Activated B cell treated with CpG ODN at 0.5 μM for 24 hours (primary cell): ENCODE data around the gene ETFRF1. TPM values are rescaled to one million over a fixed set of nuclear protein-coding genes. Genes with fewer than 3 reads are reported as not detected.

Source experiments
- ATAC-seq: fragments of 200-7000 bp; cut with Tn5 transposase; one replicate; pipeline ENCODE4 v1.10.0; 2021; ENCODE audit warnings: low read depth, mild to moderate bottlenecking, moderate library complexity
- CTCF ChIA-PET: fragments of 350-600 bp; sonication (Branson Sonifier 250); formaldehyde crosslinking; loops from one replicate; lab custom pipeline; 2021; ENCODE audit warnings: antibody characterized with exemption; lab: Charles Lee
- POLR2A ChIA-PET: fragments of 350-600 bp; sonication (Branson Sonifier 250); formaldehyde crosslinking; loops from one replicate; lab custom pipeline; 2021; ENCODE audit warnings: antibody characterized with exemption; lab: Charles Lee
- DNase-seq: peaks from one replicate; pipeline ENCODE4 v3.0.0; 2022
- H3K27ac Mint-ChIP-seq: one replicate; pipeline ENCODE4 v1.8.0; 2020; ENCODE audit warnings: mixed read lengths
- H3K27me3 Mint-ChIP-seq: one replicate; pipeline ENCODE4 v1.8.0; 2021; ENCODE audit warnings: mixed read lengths
- H3K36me3 Mint-ChIP-seq: one replicate; pipeline ENCODE4 v1.8.0; 2021; ENCODE audit warnings: low read depth, mixed read lengths
- H3K4me1 Mint-ChIP-seq: one replicate; pipeline ENCODE4 v1.8.0; 2021; ENCODE audit warnings: mixed read lengths
- H3K4me3 Mint-ChIP-seq: one replicate; pipeline ENCODE4 v1.8.0; 2020; ENCODE audit warnings: mild to moderate bottlenecking, mixed read lengths
- H3K9me3 Mint-ChIP-seq: one replicate; pipeline ENCODE4 v1.8.0; 2020; ENCODE audit warnings: mixed read lengths
- intact Hi-C: fragments of 100-400 bp; cut with micrococcal nuclease; formaldehyde crosslinking; loops from one replicate; pipeline ENCODE4 v1.15.1; 2024
- total RNA-seq: library from RNA; stranded (reverse); gene quantifications from 2 replicates; pipeline ENCODE4 v1.2.3, GENCODE V29; 2022
- TF ChIP-seq, protein P1 (sequence below): fragments of 200-600 bp; IDR thresholded peaks from one replicate; pipeline ENCODE4 v1.8.0; 2022; ENCODE audit warnings: antibody characterized with exemption, mild to moderate bottlenecking

Gene ETFRF1
- total RNA-seq, 1 donor from 2014 or later = 17.6 TPM

GRCh38 chr12:25207411-25207810, 12.4 kb downstream of the ETFRF1 start:
- H3K4me3 Mint-ChIP-seq = no peak overlapping the region
- H3K9me3 Mint-ChIP-seq = no peaks in the 10 kb centered on the region
- ATAC-seq (no peak), DNase-seq (no peak)
- ChIA-PET POLR2A (no interaction called here), CTCF (interaction anchor here (1.1 kb wide), 1 partner anchor 34 kb away, joined by 3 read pairs; no protein-coding TSS in a partner anchor)
- H3K27ac Mint-ChIP-seq = no peak overlapping the region
- no peaks in the 10 kb centered on the region for H3K4me1 Mint-ChIP-seq
- intact Hi-C loops = no loop called here
- TF ChIP-seq, protein P1, sequence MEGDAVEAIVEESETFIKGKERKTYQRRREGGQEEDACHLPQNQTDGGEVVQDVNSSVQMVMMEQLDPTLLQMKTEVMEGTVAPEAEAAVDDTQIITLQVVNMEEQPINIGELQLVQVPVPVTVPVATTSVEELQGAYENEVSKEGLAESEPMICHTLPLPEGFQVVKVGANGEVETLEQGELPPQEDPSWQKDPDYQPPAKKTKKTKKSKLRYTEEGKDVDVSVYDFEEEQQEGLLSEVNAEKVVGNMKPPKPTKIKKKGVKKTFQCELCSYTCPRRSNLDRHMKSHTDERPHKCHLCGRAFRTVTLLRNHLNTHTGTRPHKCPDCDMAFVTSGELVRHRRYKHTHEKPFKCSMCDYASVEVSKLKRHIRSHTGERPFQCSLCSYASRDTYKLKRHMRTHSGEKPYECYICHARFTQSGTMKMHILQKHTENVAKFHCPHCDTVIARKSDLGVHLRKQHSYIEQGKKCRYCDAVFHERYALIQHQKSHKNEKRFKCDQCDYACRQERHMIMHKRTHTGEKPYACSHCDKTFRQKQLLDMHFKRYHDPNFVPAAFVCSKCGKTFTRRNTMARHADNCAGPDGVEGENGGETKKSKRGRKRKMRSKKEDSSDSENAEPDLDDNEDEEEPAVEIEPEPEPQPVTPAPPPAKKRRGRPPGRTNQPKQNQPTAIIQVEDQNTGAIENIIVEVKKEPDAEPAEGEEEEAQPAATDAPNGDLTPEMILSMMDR = no peak
- H3K36me3 Mint-ChIP-seq = peaks cover 56% of the 10 kb centered on the region
- H3K27me3 Mint-ChIP-seq = no peaks in the 10 kb centered on the region

DNA sequence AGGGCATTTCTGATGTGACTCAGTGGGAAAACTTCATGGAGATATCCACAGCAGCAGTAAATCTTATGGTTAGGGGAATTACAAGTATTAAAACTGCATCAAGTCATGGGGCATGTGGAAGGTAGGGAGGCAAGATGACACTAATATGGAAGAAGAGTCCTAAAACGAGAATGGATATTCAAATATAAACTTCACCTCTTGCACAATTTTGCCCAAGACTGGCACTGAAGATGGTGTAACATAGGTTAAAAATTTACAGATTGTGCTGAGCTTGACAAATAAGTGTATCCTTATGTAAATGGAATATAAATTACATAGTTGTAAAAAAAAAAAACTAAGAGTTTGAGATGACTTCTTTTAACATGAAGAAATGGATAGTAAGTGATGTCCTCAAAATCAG, 12.8 kb downstream of the ETFRF1 start:
- no peak for DNase-seq
- TF ChIP-seq, protein P1 = no peak
- no peaks in the 10 kb centered on the region for H3K4me1 Mint-ChIP-seq
- peaks cover 55% of the 10 kb centered on the region for H3K36me3 Mint-ChIP-seq
- POLR2A ChIA-PET = no interaction called here
- no peaks in the 10 kb centered on the region for H3K9me3 Mint-ChIP-seq
- no peak overlapping the region for H3K27ac Mint-ChIP-seq
- H3K4me3 Mint-ChIP-seq = no peak overlapping the region
- CTCF ChIA-PET = interaction anchor here (1.1 kb wide), 1 partner anchor 33 kb away, joined by 3 read pairs; no protein-coding TSS in a partner anchor
- no peaks in the 10 kb centered on the region for H3K27me3 Mint-ChIP-seq
- intact Hi-C loops = no loop called here
- ATAC-seq = no peak

DNA sequence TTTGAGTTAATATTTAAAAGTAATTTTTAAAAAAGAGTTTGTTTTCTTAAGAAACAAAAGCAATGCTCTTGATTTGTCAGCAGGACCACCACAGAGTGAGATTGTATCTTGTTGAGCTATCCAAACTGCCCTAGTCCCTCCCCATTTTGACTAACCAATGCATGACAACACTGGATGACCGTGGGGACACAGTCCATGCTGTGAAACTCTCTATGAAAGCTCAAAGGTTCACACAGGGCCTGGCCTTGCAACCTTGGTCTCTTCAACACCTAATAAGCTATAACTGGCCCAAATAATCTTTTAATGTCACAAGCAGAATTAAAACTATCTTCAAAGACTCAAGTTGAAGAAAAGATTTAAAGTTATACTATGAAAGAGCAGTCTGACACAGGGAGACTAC, 13.5 kb downstream of the ETFRF1 start:
- Mint-ChIP-seq H3K36me3 (peaks cover 48% of the 10 kb centered on the region), H3K27ac (no peak overlapping the region), H3K9me3 (no peaks in the 10 kb centered on the region), H3K4me3 (no peak overlapping the region), H3K27me3 (no peaks in the 10 kb centered on the region), H3K4me1 (no peaks in the 10 kb centered on the region)
- intact Hi-C loops = no loop called here
- ChIA-PET CTCF (interaction anchor here (0.7 kb wide), 1 partner anchor 33 kb away, joined by 3 read pairs; no protein-coding TSS in a partner anchor), POLR2A (no interaction called here)
- DNase-seq (no peak), ATAC-seq (no peak)
- TF ChIP-seq, protein P1 = no peak

DNA sequence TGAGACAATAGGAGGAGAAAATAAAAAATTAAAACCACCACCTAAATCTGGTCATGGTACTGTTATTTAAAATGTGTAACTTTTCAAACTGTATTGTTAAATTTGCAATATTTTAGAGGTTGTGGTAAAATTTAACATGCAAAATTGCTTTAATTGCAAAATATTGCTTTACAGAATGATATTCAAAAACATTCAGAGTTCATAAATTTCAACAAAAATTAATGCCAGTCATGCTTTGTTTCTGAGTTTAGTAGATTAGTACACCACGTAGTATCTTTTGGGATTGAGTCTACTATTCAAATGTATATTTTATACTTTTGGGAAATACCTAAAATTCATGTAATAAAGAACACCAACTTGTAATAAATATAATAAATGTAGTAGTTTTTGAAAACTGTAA, 18.3 kb downstream of the ETFRF1 start:
- Mint-ChIP-seq H3K27ac (no peak overlapping the region), H3K36me3 (peaks cover 34% of the 10 kb centered on the region), H3K4me1 (no peaks in the 10 kb centered on the region), H3K27me3 (no peaks in the 10 kb centered on the region), H3K4me3 (no peak overlapping the region), H3K9me3 (no peaks in the 10 kb centered on the region)
- ATAC-seq (no peak), DNase-seq (no peak)
- TF ChIP-seq, protein P1 = no peak
- POLR2A ChIA-PET = no interaction called here
- intact Hi-C loops = no loop called here
- CTCF ChIA-PET = no interaction called here

GRCh38 chr12:25236190-25236589, 41.2 kb downstream of the ETFRF1 start:
- POLR2A ChIA-PET = interaction anchor here (1.5 kb wide), 1 partner anchor 15 kb away, joined by 3 read pairs; the partner anchor contains the start of gene KRAS
- DNase-seq (no peak), ATAC-seq (no peak)
- intact Hi-C loops = no loop called here
- TF ChIP-seq, protein P1 = no peak
- no peaks in the 10 kb centered on the region for H3K27me3 Mint-ChIP-seq
- CTCF ChIA-PET = no interaction called here
- H3K9me3 Mint-ChIP-seq = no peaks in the 10 kb centered on the region
- peaks cover 55% of the 10 kb centered on the region for H3K36me3 Mint-ChIP-seq
- no peak overlapping the region for H3K4me3 Mint-ChIP-seq
- H3K4me1 Mint-ChIP-seq = peaks cover 3% of the 10 kb centered on the region
- H3K27ac Mint-ChIP-seq = no peak overlapping the region
